Ectodermal cell (in vitro differentiated cells): Measurements from ENCODE around the gene MADD.

Experiments used
- H3K27ac ChIP-seq: 2 replicates; pipeline ENCODE4 v1.7.0; 2013; ENCODE audit warnings: mild to moderate bottlenecking, low read depth, low read length; ENCODE audit not compliant: insufficient read depth, poor library complexity, severe bottlenecking
- H3K27me3 ChIP-seq: 2 replicates; pipeline ENCODE4 v1.7.0; 2013; ENCODE audit warnings: mild to moderate bottlenecking, low read length; ENCODE audit not compliant: insufficient read depth, control insufficient read depth, poor library complexity, severe bottlenecking
- H3K36me3 ChIP-seq: one replicate; pipeline ENCODE4 v1.7.0; 2013; ENCODE audit warnings: low read length; ENCODE audit not compliant: control insufficient read depth, insufficient read depth
- H3K4me1 ChIP-seq: one replicate; pipeline ENCODE4 v1.7.0; 2013; ENCODE audit warnings: low read length; ENCODE audit not compliant: control insufficient read depth, insufficient read depth
- H3K4me3 ChIP-seq: 2 replicates; pipeline ENCODE4 v1.7.0; 2013; ENCODE audit warnings: low read depth, low read length, control low read depth; ENCODE audit not compliant: insufficient read depth
- H3K9me3 ChIP-seq: 2 replicates; pipeline ENCODE4 v1.7.0; 2013; ENCODE audit warnings: mild to moderate bottlenecking, low read length, moderate library complexity; ENCODE audit not compliant: control insufficient read depth
- WGBS, 2 experiments: methylation state at CpG; one replicate each; pipeline ENCODE4 v1.1.7; 2013; ENCODE audit warnings: missing lambda C conversion rate in 2 of 2; 5-methylcytosine and 5-hydroxymethylcytosine counted together

Gene MADD

DNA sequence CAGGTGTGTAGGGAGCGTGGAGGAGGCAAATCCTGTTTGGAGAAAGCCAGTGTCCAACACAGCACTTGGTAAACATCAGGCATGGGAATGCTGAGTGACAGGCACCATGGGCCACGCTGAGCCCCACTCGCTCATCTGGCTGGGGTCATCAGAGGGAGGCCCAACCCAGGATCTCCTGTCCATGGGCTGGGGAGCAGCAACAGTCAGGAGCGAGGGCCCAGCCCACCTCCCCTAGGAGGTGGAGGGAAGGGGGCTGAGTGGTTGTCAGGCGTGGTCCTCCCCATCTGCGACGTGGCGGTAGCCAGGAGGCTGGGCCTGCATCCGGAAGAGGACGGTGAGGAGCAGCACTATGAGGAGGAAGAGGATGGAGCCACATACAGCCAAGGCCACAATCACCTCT is 30.1 kb upstream of the MADD start:
- WGBS, 2 experiments = 95 to 97% methylated on average over 10 of the region's 10 CpGs
- Histone ChIP-seq H3K4me3 (no peak overlapping the region), H3K4me1 (no peaks in the 10 kb centered on the region), H3K36me3 (peaks cover 38% of the 10 kb centered on the region), H3K9me3 (no peaks in the 10 kb centered on the region), H3K27ac (no peak overlapping the region), H3K27me3 (no peaks in the 10 kb centered on the region)

DNA sequence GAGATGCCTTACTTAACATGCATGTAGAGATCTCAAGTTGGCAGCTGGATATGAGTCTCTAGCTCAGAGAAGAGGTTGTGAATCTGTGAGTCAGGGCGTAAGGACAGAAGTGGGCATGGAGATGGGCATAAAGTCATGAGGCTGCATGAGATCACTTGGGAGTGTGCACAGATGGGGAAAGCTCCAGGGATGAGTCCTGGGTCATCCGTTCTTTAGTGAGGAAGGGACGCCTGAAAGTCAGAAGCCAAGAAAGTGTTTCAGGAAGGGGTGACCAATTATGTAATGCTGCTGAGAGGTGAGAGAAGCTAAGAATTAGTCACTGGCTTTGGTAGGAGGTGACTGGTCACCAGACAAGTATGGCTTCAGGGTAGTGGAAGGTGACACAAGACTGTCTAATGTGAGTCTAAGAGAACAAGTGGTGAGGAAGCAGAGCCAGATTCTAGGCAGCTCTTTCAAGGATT is 28.1 kb upstream of the MADD start:
- Histone ChIP-seq H3K27me3 (no peaks in the 10 kb centered on the region), H3K4me3 (no peak overlapping the region), H3K4me1 (no peaks in the 10 kb centered on the region), H3K36me3 (peaks cover 50% of the 10 kb centered on the region), H3K27ac (no peak overlapping the region), H3K9me3 (no peaks in the 10 kb centered on the region)
- 95 to 98% methylated on average over 3 of the region's 3 CpGs for WGBS, 2 experiments

- Histone ChIP-seq H3K27ac (no peak overlapping the region), H3K36me3 (peaks cover 50% of the 10 kb centered on the region)
- WGBS, 2 experiments = 95% methylated on average over 21 of the region's 21 CpGs
Measured at GRCh38 chr11:47242596-47243192, 27.2 kb upstream of the MADD start.

GRCh38 chr11:47243454-47243853 is 26.5 kb upstream of the MADD start:
- 92 to 96% methylated on average over 4 of the region's 4 CpGs for WGBS, 2 experiments
- no peak overlapping the region for H3K27ac ChIP-seq

More at GRCh38 chr11:47242596-47243192, 27.2 kb upstream of the MADD start:
- H3K4me1 ChIP-seq = peaks cover 2% of the 10 kb centered on the region
- no peak overlapping the region for H3K4me3 ChIP-seq
- H3K9me3 ChIP-seq = no peaks in the 10 kb centered on the region
- no peaks in the 10 kb centered on the region for H3K27me3 ChIP-seq

DNA sequence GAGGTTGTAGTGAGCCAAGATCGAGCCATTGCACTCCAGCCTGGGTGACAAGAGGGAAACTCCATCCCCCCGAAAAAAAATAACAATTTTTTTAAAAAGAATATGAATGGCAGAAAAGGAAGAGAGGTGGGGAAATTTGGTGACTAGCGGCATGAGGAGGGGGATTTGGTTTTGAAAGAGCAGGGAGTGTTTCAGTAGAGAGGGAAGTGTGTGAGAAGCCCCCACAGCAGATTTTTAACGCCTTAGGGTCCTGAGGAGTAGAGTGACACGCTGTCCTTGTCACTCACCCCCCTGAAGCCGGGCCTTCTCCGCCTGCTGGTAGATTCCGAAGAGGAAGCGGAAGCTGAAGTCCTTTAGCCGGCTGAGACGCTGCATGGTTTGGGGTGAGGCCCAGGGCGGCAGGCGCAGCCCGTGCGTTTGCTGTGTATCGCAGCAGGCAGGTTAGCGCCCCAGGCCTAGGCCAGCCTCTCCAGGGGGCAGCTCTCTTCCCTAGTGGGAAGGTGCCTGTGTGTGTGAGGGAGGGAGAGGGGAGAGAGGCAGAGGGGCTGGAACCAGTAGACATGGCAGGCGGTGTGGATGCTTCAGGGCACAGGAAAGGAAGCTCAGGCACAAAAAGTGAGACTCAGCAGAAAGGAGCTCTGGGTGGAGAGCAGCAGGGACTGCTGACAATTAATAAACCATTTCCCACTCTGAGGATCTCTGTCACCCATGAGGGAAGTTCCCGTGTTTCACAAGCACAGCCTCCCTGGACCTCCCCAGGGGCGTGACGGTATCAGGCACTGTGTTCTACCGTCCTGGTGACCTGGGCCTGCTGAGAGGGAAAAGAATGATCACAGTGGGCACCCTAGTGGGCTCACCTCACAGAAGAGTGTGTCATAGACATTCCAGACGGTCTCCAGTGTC is 25.2 kb upstream of the MADD start:
- Histone ChIP-seq H3K27ac (no peak overlapping the region), H3K4me1 (peaks cover 6% of the 10 kb centered on the region), H3K4me3 (no peak overlapping the region), H3K36me3 (peaks cover 39% of the 10 kb centered on the region), H3K9me3 (no peaks in the 10 kb centered on the region), H3K27me3 (no peaks in the 10 kb centered on the region)
- WGBS, 2 experiments = 95 to 96% methylated on average over 23 of the region's 23 CpGs

More at GRCh38 chr11:47243454-47243853, 26.5 kb upstream of the MADD start:
- no peak overlapping the region for H3K4me3 ChIP-seq
- H3K4me1 ChIP-seq = peaks cover 6% of the 10 kb centered on the region
- no peaks in the 10 kb centered on the region for H3K9me3 ChIP-seq
- H3K36me3 ChIP-seq = peaks cover 50% of the 10 kb centered on the region
- no peaks in the 10 kb centered on the region for H3K27me3 ChIP-seq

DNA sequence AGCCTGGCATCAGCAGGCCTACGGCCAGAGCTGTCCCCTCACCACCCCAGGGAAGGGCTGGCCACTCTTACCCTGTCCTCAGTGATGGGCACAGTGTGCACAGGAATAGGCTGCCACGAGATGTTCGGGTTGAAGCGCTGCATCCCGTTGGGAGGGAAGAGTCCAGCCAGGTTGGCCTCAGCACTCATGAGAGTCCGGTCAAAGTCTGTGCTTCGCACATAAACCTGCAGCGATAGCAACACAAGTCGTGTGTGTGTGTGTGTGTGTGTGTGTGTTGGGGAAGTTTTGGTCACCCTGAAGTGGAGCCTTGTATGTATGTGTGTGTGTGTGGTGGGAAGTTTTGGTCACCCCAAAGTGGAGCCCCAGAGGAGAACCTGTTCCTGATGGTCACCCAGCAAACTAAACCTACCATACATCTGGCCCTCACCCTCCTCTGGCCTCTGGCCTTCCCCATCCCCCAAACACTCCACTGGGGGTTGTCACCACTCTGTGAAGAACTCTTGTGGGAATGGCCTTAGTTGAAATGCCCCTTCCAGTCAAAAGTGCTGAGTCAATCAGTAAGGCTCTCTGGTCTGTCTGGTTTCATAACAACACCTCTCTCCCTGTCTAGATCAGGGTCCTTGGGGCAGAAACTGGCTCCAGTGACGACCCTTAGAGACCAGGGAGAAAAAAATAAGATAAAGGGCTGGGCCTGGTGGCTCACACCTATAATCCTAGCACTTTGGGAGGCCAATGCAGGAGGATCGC is 24.1 kb upstream of the MADD start:
- WGBS, 2 experiments = 89 to 94% methylated on average over 11 of the region's 11 CpGs
- Histone ChIP-seq H3K4me3 (no peak overlapping the region), H3K9me3 (no peaks in the 10 kb centered on the region), H3K4me1 (peaks cover 6% of the 10 kb centered on the region), H3K27me3 (no peaks in the 10 kb centered on the region), H3K36me3 (peaks cover 38% of the 10 kb centered on the region), H3K27ac (no peak overlapping the region)

GRCh38 chr11:47247502-47247901 is 22.4 kb upstream of the MADD start:
- Histone ChIP-seq H3K36me3 (peaks cover 24% of the 10 kb centered on the region), H3K27ac (no peak overlapping the region), H3K4me3 (peak overlapping the region; percentile 86), H3K27me3 (no peaks in the 10 kb centered on the region), H3K9me3 (no peaks in the 10 kb centered on the region), H3K4me1 (peaks cover 6% of the 10 kb centered on the region)
- WGBS, 2 experiments = 92 to 96% methylated on average over 5 of the region's 5 CpGs

DNA sequence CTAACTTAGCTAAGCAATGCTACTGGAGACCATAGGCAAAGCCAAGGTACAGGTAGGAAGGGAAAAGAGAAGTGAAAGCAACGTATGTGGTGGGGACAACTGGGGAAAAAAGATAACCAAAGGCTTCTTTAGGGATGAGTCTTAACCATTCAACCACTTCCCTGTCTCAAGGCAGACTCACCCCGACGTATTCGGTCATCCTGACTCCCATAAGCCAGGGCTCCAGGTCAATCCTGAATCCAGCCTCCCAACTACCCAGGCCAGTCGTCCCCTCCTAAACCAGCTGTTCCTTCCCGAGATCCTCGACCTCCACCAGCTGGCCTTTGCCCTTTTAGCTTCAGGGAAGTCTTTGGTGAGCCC is 21.6 kb upstream of the MADD start:
- Histone ChIP-seq H3K27me3 (no peaks in the 10 kb centered on the region), H3K27ac (peak overlapping the region; percentile 96), H3K4me3 (peak overlapping the region; percentile 86), H3K4me1 (peaks cover 6% of the 10 kb centered on the region), H3K9me3 (no peaks in the 10 kb centered on the region), H3K36me3 (peaks cover 18% of the 10 kb centered on the region)
- WGBS, 2 experiments = 1 to 2% methylated on average over 7 of the region's 7 CpGs

- Histone ChIP-seq H3K27ac (peak within 1 kb of the TSS; percentile 96), H3K9me3 (no peaks in the 10 kb centered on the region), H3K36me3 (peaks cover 16% of the 10 kb centered on the region), H3K4me1 (peaks cover 11% of the 10 kb centered on the region), H3K27me3 (no peaks in the 10 kb centered on the region), H3K4me3 (peak within 1 kb of the TSS; percentile 86)
- 0 to 1% methylated on average over 45 of the region's 45 CpGs for WGBS, 2 experiments
Measured at GRCh38 chr11:47248664-47249377, 21.1 kb upstream of the MADD start, which contains the start of gene ACP2. Gene ACP2 (minus strand): TSS chr11:47248814. CDS start chr11:47248789, 25 bp downstream.
